Tibial nerve (tissue), 4 donors: ENCODE measurements around the gene MYH4. TPM values are rescaled to one million over a fixed set of nuclear protein-coding genes. Genes with fewer than 3 reads are reported as not detected.

Source experiments
- DNase-seq, 2 donors: peaks; one replicate each; pipeline ENCODE4 v3.0.0-alpha.2; 2019; ENCODE audit warnings: low spot score in 2 of 2
- H3K27ac ChIP-seq, 4 donors: fragments of 200-600 bp; sonication (generic) in 3 of 4; one replicate each; pipeline ENCODE4 v1.5.1; 2017 to 2019; ENCODE audit warnings: mild to moderate bottlenecking in 1 of 4
- H3K27me3 ChIP-seq, 2 donors: fragments of 200-600 bp; sonication (generic) in 1 of 2; one replicate each; pipeline versions ENCODE4 v1.5.1 to v1.6.0; 2017 to 2019
- H3K36me3 ChIP-seq, 3 donors: fragments of 200-600 bp; sonication (generic); one replicate each; pipeline ENCODE4 v1.5.1; 2018 to 2019
- H3K4me1 ChIP-seq, 4 donors: fragments of 200-600 bp; sonication (generic) in 3 of 4; one replicate each; pipeline ENCODE4 v1.5.1; 2017 to 2019
- H3K4me3 ChIP-seq, 4 donors: fragments of 200-600 bp; sonication (generic) in 3 of 4; one replicate each; pipeline ENCODE4 v1.5.1; 2017 to 2019; ENCODE audit warnings: mild to moderate bottlenecking in 1 of 4, moderate library complexity in 1 of 4
- H3K9me3 ChIP-seq, 4 donors: fragments of 200-600 bp; sonication (generic) in 3 of 4; one replicate each; pipeline ENCODE4 v1.5.1; 2017 to 2019
- CTCF ChIP-seq, 5 experiments: fragments of 200-600 bp in 3 of 5; fragments of 450-650 bp in 2 of 5; sonication (generic) in 3 of 5; IDR thresholded peaks; one replicate each; pipeline ENCODE4 v1.5.1; 2016 to 2019; ENCODE audit warnings: antibody characterized with exemption in 5 of 5, mild to moderate bottlenecking in 3 of 5, moderate library complexity in 2 of 5
- EP300 ChIP-seq, 2 donors: sonication (generic); formaldehyde crosslinking; IDR thresholded peaks; one replicate each; pipeline ENCODE4 v1.6.1; 2017; ENCODE audit warnings: antibody characterized with exemption in 2 of 2, mild to moderate bottlenecking in 1 of 2
- POLR2A ChIP-seq, 2 donors: fragments of 450-650 bp; IDR thresholded peaks; one replicate each; pipeline ENCODE4 v1.6.1; 2017; ENCODE audit warnings: antibody characterized with exemption in 2 of 2, mild to moderate bottlenecking in 2 of 2, moderate library complexity in 2 of 2
- WGBS, 2 donors: methylation state at CpG; one replicate each; pipeline ENCODE4 v1.1.5; 2018; 5-methylcytosine and 5-hydroxymethylcytosine counted together
- total RNA-seq, 4 donors: library from RNA; depleted of rRNA; stranded (reverse); fragments of >200 nt; gene quantifications; one replicate each; pipeline ENCODE4 v1.1.0, GENCODE V29; 2016

The MYH4 gene
- total RNA-seq, 4 donors from 2014 or later = not detected

GRCh38 chr17:10428781-10429180 is 40.6 kb downstream of the MYH4 start:
- Histone ChIP-seq H3K27ac (no peak overlapping the region), H3K4me3 (no peak overlapping the region), H3K27me3 (no peaks in the 10 kb centered on the region), H3K4me1 (no peaks in the 10 kb centered on the region), H3K36me3 (no peaks in the 10 kb centered on the region), H3K9me3 (peaks cover 0 to 2% (median 0%) of the 10 kb centered on the region in 4 donors)
- 91 to 92% methylated on average over 2 of the region's 2 CpGs for WGBS, 2 donors
- DNase-seq = no peak
- TF ChIP-seq POLR2A (IDR thresholded peaks at IDR 0.05) = no peak
- TF ChIP-seq CTCF (IDR thresholded peaks at IDR 0.05) = no peak
- no peak for TF ChIP-seq EP300 (IDR thresholded peaks at IDR 0.05)

- Histone ChIP-seq H3K9me3 (no peaks in the 10 kb centered on the region), H3K4me3 (no peak within 1 kb of the TSS), H3K36me3 (no peaks in the 10 kb centered on the region), H3K4me1 (no peaks in the 10 kb centered on the region), H3K27me3 (no peaks in the 10 kb centered on the region), H3K27ac (no peak within 1 kb of the TSS)
- TF ChIP-seq CTCF (IDR thresholded peaks at IDR 0.05) = no peak
- no peak for TF ChIP-seq EP300 (IDR thresholded peaks at IDR 0.05)
- no peak for TF ChIP-seq POLR2A (IDR thresholded peaks at IDR 0.05)
- 85 to 89% methylated on average over 7 of the region's 7 CpGs for WGBS, 2 donors
- no peak for DNase-seq
These were observed 47.3 kb downstream of the MYH4 start, which contains the start of gene MYH8 for GRCh38 chr17:10421900-10422542. Gene MYH8 (minus strand): TSS chr17:10421950. CDS start chr17:10420227, 1,723 bp downstream.

- no peaks in the 10 kb centered on the region for H3K4me1 ChIP-seq
- no peak for DNase-seq
- H3K27ac ChIP-seq = no peak overlapping the region
- no peak overlapping the region for H3K4me3 ChIP-seq
- no peaks in the 10 kb centered on the region for H3K36me3 ChIP-seq
- H3K27me3 ChIP-seq = no peaks in the 10 kb centered on the region
- TF ChIP-seq POLR2A (IDR thresholded peaks at IDR 0.05) = no peak
- TF ChIP-seq CTCF (IDR thresholded peaks at IDR 0.05) = no peak
- TF ChIP-seq EP300 (IDR thresholded peaks at IDR 0.05) = no peak
- 72 to 83% methylated on average over 2 of the region's 2 CpGs for WGBS, 2 donors
- H3K9me3 ChIP-seq = no peaks in the 10 kb centered on the region
These were observed 48.1 kb downstream of the MYH4 start for GRCh38 chr17:10421211-10421610.

DNA sequence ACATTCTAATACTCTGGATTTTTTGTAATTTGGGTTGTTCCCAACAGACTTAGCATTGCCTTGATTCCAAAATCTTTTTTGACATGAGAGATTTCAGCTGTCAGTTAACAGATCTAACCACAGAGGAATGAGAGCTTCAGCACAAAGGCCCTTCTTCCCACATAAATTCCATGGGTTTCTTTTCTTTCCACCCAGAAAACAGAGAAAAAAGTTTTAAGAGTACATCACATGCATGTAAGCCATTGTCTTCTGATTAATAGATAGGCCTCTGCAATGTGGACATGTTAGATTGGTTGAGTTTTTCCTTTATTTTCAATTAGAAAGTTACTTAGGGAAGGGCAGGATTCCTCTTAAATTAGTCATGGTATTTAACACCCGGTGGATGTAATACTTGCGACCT is 48.5 kb downstream of the MYH4 start:
- Histone ChIP-seq H3K9me3 (no peaks in the 10 kb centered on the region), H3K4me1 (no peaks in the 10 kb centered on the region), H3K27me3 (no peaks in the 10 kb centered on the region), H3K36me3 (no peaks in the 10 kb centered on the region), H3K27ac (no peak overlapping the region), H3K4me3 (no peak overlapping the region)
- TF ChIP-seq CTCF (IDR thresholded peaks at IDR 0.05) = no peak
- TF ChIP-seq EP300 (IDR thresholded peaks at IDR 0.05) = no peak
- no peak for TF ChIP-seq POLR2A (IDR thresholded peaks at IDR 0.05)
- 74 to 83% methylated on average over 2 of the region's 2 CpGs for WGBS, 2 donors
- no peak for DNase-seq

DNA sequence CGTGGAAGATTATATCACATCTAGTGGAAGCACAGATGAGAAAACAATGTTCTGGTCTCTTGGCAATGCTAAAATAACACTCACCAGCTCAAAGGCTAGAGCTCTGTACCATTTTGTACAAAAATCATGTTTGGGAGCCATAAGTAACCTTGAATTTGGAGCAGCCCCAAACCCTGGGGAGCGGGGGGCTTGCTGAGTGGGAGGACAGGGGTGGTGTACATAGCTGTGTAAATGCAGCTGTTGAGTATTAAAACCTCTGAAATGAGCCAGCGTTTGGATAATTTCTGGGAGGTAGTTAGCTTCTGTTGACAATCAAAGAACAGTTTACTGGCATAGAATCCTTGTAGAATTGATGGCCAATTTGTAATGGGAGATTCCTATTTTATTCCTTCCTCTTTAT is 51.9 kb downstream of the MYH4 start:
- Histone ChIP-seq H3K4me1 (no peaks in the 10 kb centered on the region), H3K9me3 (no peaks in the 10 kb centered on the region), H3K36me3 (no peaks in the 10 kb centered on the region), H3K27ac (no peak overlapping the region), H3K27me3 (no peaks in the 10 kb centered on the region), H3K4me3 (no peak overlapping the region)
- no peak for TF ChIP-seq EP300 (IDR thresholded peaks at IDR 0.05)
- TF ChIP-seq CTCF (IDR thresholded peaks at IDR 0.05) = no peak
- TF ChIP-seq POLR2A (IDR thresholded peaks at IDR 0.05) = no peak
- no peak for DNase-seq
- 56 to 59% methylated on average over 3 of the region's 3 CpGs for WGBS, 2 donors
